PC-9 (cell line): ENCODE measurements around the gene FZD7. TPM values are rescaled to one million over a fixed set of nuclear protein-coding genes. Genes with fewer than 3 reads are reported as not detected.
A peak's percentile ranks its signal among the peaks of the same experiment; 100 is the strongest.

Experiments used
- BruUV-seq: library from RNA; stranded (reverse); fragments of 400-500 nt; replicated peaks from 2 replicates; lab custom pipeline; 2021; lab: Mats Ljungman, UMichigan
- CTCF ChIA-PET: fragments of 300-600 bp; sonication (Branson Sonifier 250); formaldehyde crosslinking; loops from one replicate; lab custom pipeline; 2022; ENCODE audit warnings: antibody characterized with exemption; lab: Charles Lee
- POLR2A ChIA-PET: fragments of 300-600 bp; sonication (Branson Sonifier 250); formaldehyde crosslinking; loops from one replicate; lab custom pipeline; 2022; ENCODE audit warnings: antibody characterized with exemption; ENCODE audit not compliant: unreplicated experiment; lab: Charles Lee
- DNase-seq, 2 experiments: peaks; one replicate each; pipeline versions ENCODE4 v3.0.0 to v3.0.0-alpha.2; 2015 to 2022; ENCODE audit warnings: mixed read lengths in 1 of 2
- H2AFZ ChIP-seq: fragments of 200-600 bp; sonication (generic); 2 replicates; pipeline ENCODE4 v1.8.1; 2017; ENCODE audit warnings: antibody characterized with exemption
- H3F3A ChIP-seq: fragments of 200-600 bp; sonication (generic); 2 replicates; pipeline ENCODE4 v1.8.1; 2017; ENCODE audit warnings: antibody characterized with exemption, mild to moderate bottlenecking, low read depth; ENCODE audit not compliant: insufficient read depth
- H3K27ac ChIP-seq: fragments of 200-600 bp; sonication (generic); 2 replicates; pipeline ENCODE4 v1.6.1; 2016; ENCODE audit warnings: mixed run types
- H3K27me3 ChIP-seq: fragments of 200-600 bp; sonication (generic); 2 replicates; pipeline ENCODE4 v1.6.1; 2016; ENCODE audit warnings: low read depth, mixed run types; ENCODE audit not compliant: insufficient read depth
- H3K36me3 ChIP-seq: fragments of 200-600 bp; sonication (generic); 2 replicates; pipeline ENCODE4 v1.6.1; 2016; ENCODE audit warnings: low read depth, mixed run types
- H3K4me1 ChIP-seq: fragments of 200-600 bp; sonication (generic); replicated peaks from 2 replicates; pipeline ENCODE4 v1.6.1; 2016; ENCODE audit warnings: mixed run types; ENCODE audit not compliant: insufficient read depth
- H3K4me2 ChIP-seq: fragments of 200-600 bp; sonication (generic); 2 replicates; pipeline ENCODE4 v1.6.1; 2017; ENCODE audit warnings: mixed run types
- H3K4me3 ChIP-seq: fragments of 200-600 bp; sonication (generic); 2 replicates; pipeline ENCODE4 v1.6.1; 2016; ENCODE audit warnings: mixed run types
- H3K79me2 ChIP-seq: fragments of 200-600 bp; sonication (generic); 2 replicates; pipeline ENCODE4 v1.6.1; 2017; ENCODE audit warnings: low read depth, mixed run types
- H3K9me2 ChIP-seq: fragments of 200-600 bp; sonication (generic); 2 replicates; pipeline ENCODE4 v1.8.1; 2017; ENCODE audit warnings: mild to moderate bottlenecking; ENCODE audit not compliant: insufficient read depth
- H3K9me3 ChIP-seq: fragments of 200-600 bp; sonication (generic); 2 replicates; pipeline ENCODE4 v1.8.1; 2016; ENCODE audit warnings: low read depth; ENCODE audit not compliant: insufficient read depth
- H4K20me1 ChIP-seq: fragments of 200-600 bp; sonication (generic); 2 replicates; pipeline ENCODE4 v1.8.1; 2017; ENCODE audit not compliant: insufficient read depth
- EZH2 ChIP-seq: fragments of 200-600 bp; sonication (generic); IDR thresholded peaks from 2 replicates; pipeline ENCODE4 v1.8.0; 2017; ENCODE audit warnings: antibody characterized with exemption, low read depth
- intact Hi-C: fragments of 100-400 bp; cut with micrococcal nuclease; formaldehyde crosslinking; loops from one replicate; pipeline ENCODE4 v1.10.0; 2022; ENCODE audit not compliant: unreplicated experiment
- total RNA-seq: library from RNA; stranded (reverse); gene quantifications from 2 replicates; pipeline ENCODE4 v1.2.3, GENCODE V29; 2021
- TF ChIP-seq, protein P1 (sequence below): fragments of 200-600 bp; sonication (generic); conservative IDR thresholded peaks from 2 replicates; pipeline ENCODE4 v1.6.1; 2017; ENCODE audit warnings: mixed run types, antibody characterized with exemption, mild to moderate bottlenecking, moderate library complexity

FZD7 gene
- total RNA-seq, 1 experiment from 2014 or later: 26.8 TPM

DNA sequence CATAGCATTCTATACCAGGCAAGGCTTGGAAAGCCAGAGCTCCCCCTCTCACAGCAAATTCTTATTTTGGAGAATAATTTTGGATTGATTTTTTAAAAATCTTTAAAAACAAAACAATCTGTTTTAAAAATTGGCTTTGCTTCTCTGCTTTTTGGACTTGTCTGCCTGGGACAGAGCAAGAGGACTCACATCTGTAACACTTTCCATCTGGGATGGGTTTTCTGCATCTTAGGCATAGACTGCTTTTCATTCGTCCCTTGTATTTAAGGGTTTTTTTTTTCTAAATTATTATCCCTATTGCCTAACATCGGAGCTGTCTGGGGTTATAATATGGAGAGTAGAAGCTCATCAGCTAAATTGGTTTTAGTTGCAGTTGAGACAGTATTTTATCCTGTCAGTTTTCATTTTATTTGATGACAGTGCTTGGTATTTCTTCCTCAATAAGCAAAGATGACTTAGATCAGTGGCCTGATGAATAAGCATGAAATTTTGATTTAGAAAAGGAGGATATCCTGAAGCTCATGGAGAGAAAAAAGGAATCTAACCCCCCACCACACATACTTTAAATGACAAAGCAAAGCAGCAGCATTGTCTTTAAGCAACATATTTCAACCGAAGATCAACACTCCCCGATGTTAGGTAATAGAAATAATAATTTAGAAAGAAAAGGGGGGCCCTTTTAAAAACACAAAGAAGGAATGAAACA is 2.3 kb upstream of the FZD7 start:
- CTCF ChIA-PET: no interaction called here
- intact Hi-C loops: loop anchor here (10.0 kb wide), 2 partner anchors 137 to 343 kb away; partner anchors contain the start of gene BMPR2

GRCh38 chr2:202032846-202033316 is 774 bp upstream of the FZD7 start:
- TF ChIP-seq EZH2: no peak
- TF ChIP-seq, protein P1, sequence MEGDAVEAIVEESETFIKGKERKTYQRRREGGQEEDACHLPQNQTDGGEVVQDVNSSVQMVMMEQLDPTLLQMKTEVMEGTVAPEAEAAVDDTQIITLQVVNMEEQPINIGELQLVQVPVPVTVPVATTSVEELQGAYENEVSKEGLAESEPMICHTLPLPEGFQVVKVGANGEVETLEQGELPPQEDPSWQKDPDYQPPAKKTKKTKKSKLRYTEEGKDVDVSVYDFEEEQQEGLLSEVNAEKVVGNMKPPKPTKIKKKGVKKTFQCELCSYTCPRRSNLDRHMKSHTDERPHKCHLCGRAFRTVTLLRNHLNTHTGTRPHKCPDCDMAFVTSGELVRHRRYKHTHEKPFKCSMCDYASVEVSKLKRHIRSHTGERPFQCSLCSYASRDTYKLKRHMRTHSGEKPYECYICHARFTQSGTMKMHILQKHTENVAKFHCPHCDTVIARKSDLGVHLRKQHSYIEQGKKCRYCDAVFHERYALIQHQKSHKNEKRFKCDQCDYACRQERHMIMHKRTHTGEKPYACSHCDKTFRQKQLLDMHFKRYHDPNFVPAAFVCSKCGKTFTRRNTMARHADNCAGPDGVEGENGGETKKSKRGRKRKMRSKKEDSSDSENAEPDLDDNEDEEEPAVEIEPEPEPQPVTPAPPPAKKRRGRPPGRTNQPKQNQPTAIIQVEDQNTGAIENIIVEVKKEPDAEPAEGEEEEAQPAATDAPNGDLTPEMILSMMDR: no peak
- H3K9me2 ChIP-seq: no peaks in the 10 kb centered on the region
- no peaks in the 10 kb centered on the region for H3K36me3 ChIP-seq
- H3F3A ChIP-seq: peaks cover 11% of the 10 kb centered on the region; the same call in 1 of the 2 replicates
- ChIA-PET CTCF (no interaction called here), POLR2A (no interaction called here)
- peaks cover 32% of the 10 kb centered on the region for H3K79me2 ChIP-seq
- H3K27me3 ChIP-seq: no peaks in the 10 kb centered on the region
- no peaks in the 10 kb centered on the region for H4K20me1 ChIP-seq
- H3K9me3 ChIP-seq: no peaks in the 10 kb centered on the region
- H3K4me3 ChIP-seq: peak overlapping the region; percentile 70
- H3K4me1 ChIP-seq: peaks cover 22% of the 10 kb centered on the region
- TSS peak; percentile 76 for BruUV-seq
- DNase-seq: no peak
- peak overlapping the region; percentile 92 for H3K4me2 ChIP-seq
- intact Hi-C loops: loop anchor here (2.0 to 10.0 kb wide), 4 partner anchors 138 to 342 kb away; partner anchors contain the start of gene BMPR2
- peak overlapping the region; percentile 91 for H2AFZ ChIP-seq
- peak overlapping the region; percentile 88 for H3K27ac ChIP-seq

More for the DNA sequence above, 2.3 kb upstream of the FZD7 start:
- Histone ChIP-seq H3K27ac (no peak overlapping the region), H2AFZ (no peak overlapping the region), H3K36me3 (no peaks in the 10 kb centered on the region), H3K4me3 (no peak overlapping the region; the same call in 1 of the 2 replicates), H3K79me2 (peaks cover 17% of the 10 kb centered on the region), H3K4me1 (peaks cover 9% of the 10 kb centered on the region), H4K20me1 (no peaks in the 10 kb centered on the region), H3K27me3 (no peaks in the 10 kb centered on the region), H3K9me3 (no peaks in the 10 kb centered on the region), H3K4me2 (peak overlapping the region; percentile 92), H3F3A (peaks cover 11% of the 10 kb centered on the region; the same call in 1 of the 2 replicates), H3K9me2 (no peaks in the 10 kb centered on the region)
- no TSS peak for BruUV-seq
- no peak for TF ChIP-seq EZH2
- TF ChIP-seq, protein P1: no peak
- no peak for DNase-seq
- POLR2A ChIA-PET: no interaction called here

GRCh38 chr2:202034249-202035088 is 814 bp downstream of the FZD7 start:
- CTCF ChIA-PET: no interaction called here
- Histone ChIP-seq H3K9me3 (no peaks in the 10 kb centered on the region), H3K36me3 (no peaks in the 10 kb centered on the region), H3K79me2 (peaks cover 39% of the 10 kb centered on the region), H3K4me3 (peak overlapping the region; percentile 75), H3K27ac (peak overlapping the region; percentile 78), H3K27me3 (no peaks in the 10 kb centered on the region), H3K9me2 (no peaks in the 10 kb centered on the region), H3F3A (peaks cover 16% of the 10 kb centered on the region), H2AFZ (peak overlapping the region; percentile 74), H3K4me1 (peaks cover 38% of the 10 kb centered on the region), H4K20me1 (no peaks in the 10 kb centered on the region), H3K4me2 (peak overlapping the region; percentile 91)
- peak in 1 of 2 experiments; percentile 27 for DNase-seq
- POLR2A ChIA-PET: interaction anchor here (0.6 kb wide), 1 partner anchor 1777 kb away, joined by 4 read pairs; no protein-coding TSS in a partner anchor
- TF ChIP-seq EZH2: no peak
- TF ChIP-seq, protein P1: no peak
- intact Hi-C loops: loop anchor here (2.0 to 10.0 kb wide), 4 partner anchors 140 to 340 kb away; partner anchors contain the start of genes ALS2 and BMPR2
- BruUV-seq: TSS peak; percentile 26
